GM21717 (cell line): ENCODE data around the gene PTK7.

Experiments
- ATAC-seq: cut with Tn5 transposase; IDR thresholded peaks from one replicate; pipeline ENCODE4 v1.9.1; 2021; ENCODE audit warnings: mild to moderate bottlenecking, moderate library complexity; ENCODE audit not compliant: unreplicated experiment

Gene PTK7

GRCh38 chr6:43082806-43083655, 6.9 kb downstream of the PTK7 start:
- no peak for ATAC-seq

GRCh38 chr6:43086022-43086658, 10.0 kb downstream of the PTK7 start:
- no peak for ATAC-seq

- no peak for ATAC-seq
Observed at GRCh38 chr6:43088654-43089056, 12.5 kb downstream of the PTK7 start.

- ATAC-seq, result no peak
Observed at GRCh38 chr6:43089467-43089866, 13.4 kb downstream of the PTK7 start.

- no peak for ATAC-seq
Observed at GRCh38 chr6:43089874-43090558, 13.9 kb downstream of the PTK7 start.

GRCh38 chr6:43090559-43090956, 14.4 kb downstream of the PTK7 start:
- ATAC-seq, result no peak

- no peak for ATAC-seq
Observed at GRCh38 chr6:43091020-43091419, 14.9 kb downstream of the PTK7 start.

- ATAC-seq, result no peak
Observed at GRCh38 chr6:43091436-43091991, 15.4 kb downstream of the PTK7 start.

GRCh38 chr6:43092635-43093034, 16.5 kb downstream of the PTK7 start:
- no peak for ATAC-seq

GRCh38 chr6:43093436-43094289, 17.5 kb downstream of the PTK7 start:
- no peak for ATAC-seq

- ATAC-seq, result no peak
Observed at GRCh38 chr6:43095939-43096338, 19.8 kb downstream of the PTK7 start.

GRCh38 chr6:43096451-43097097, 20.5 kb downstream of the PTK7 start:
- no peak for ATAC-seq

- no peak for ATAC-seq
Observed at GRCh38 chr6:43097098-43097489, 21.0 kb downstream of the PTK7 start.

GRCh38 chr6:43097502-43097901, 21.4 kb downstream of the PTK7 start:
- no peak for ATAC-seq

- no peak for ATAC-seq
Observed at GRCh38 chr6:43101497-43101896, 25.4 kb downstream of the PTK7 start.

- no peak for ATAC-seq
Observed at GRCh38 chr6:43103253-43103876, 27.3 kb downstream of the PTK7 start.

- ATAC-seq, result no peak
Observed at GRCh38 chr6:43105538-43106222, 29.6 kb downstream of the PTK7 start.

GRCh38 chr6:43107344-43108062, 31.4 kb downstream of the PTK7 start:
- ATAC-seq, result no peak
